ENCODE results near the gene PALM. TPM values are rescaled to one million over a fixed set of nuclear protein-coding genes. Genes with fewer than 3 reads are reported as not detected.

PALM gene
- total and polyA plus RNA-seq, 7 donors, result 4.9 to 17.9 (median 9.5) TPM

DNA sequence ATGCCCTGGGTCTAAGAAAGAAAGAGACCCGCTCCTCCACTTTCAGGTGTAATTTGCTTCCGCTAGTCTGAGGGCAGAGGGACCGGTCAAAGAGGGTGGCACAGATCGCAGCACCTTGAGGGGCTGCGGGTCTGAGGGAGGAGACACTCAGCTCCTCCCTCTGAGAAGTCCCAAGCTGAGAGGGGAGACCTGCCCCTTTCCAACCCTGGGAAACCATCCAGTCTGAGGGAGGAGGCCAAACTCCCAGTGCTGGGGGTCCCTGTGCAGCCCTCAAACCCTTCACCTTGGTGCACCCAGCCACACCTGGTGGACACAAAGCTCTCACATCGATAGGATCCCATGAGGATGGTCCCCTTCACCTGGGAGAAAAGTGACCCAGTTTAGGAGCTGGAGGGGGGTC is 55.1 kb downstream of the PALM start:
- no peaks in the 10 kb centered on the region for H3K4me1 ChIP-seq
- no peak for ATAC-seq
- no peaks in the 10 kb centered on the region for H3K36me3 ChIP-seq (ENCODE audit: insufficient read depth in 1 of 2, low read depth in 1 of 2)
- H3K9me3 ChIP-seq, result peaks cover 2% of the 10 kb centered on the region
- 90 to 95% (median 92%) methylated on average over 6 of the region's 6 CpGs for WGBS, 3 donors
- H3K4me3 ChIP-seq, result no peak overlapping the region
- peaks cover 0 to 4% (median 0%) of the 10 kb centered on the region in 3 donors for H3K27me3 ChIP-seq (ENCODE audit: insufficient read depth in 3 of 3, low read length in 2 of 3)
- no peak for DNase-seq
- H3K27ac ChIP-seq, result no peak overlapping the region
- no peak for TF ChIP-seq CTCF (IDR thresholded peaks at IDR 0.05)
- intact Hi-C loops (cut with DNase I), result no loop called here

GRCh38 chr19:764301-764700 is 55.6 kb downstream of the PALM start:
- WGBS, 3 donors, result 87 to 88% (median 88%) methylated on average over 12 of the region's 12 CpGs
- TF ChIP-seq CTCF (IDR thresholded peaks at IDR 0.05), result no peak
- peaks cover 0 to 4% (median 0%) of the 10 kb centered on the region in 3 donors for H3K27me3 ChIP-seq (ENCODE audit: insufficient read depth in 3 of 3, low read length in 2 of 3)
- no peak overlapping the region for H3K27ac ChIP-seq
- no peak for DNase-seq
- no peaks in the 10 kb centered on the region for H3K9me3 ChIP-seq
- H3K36me3 ChIP-seq (ENCODE audit: insufficient read depth in 1 of 2, low read depth in 1 of 2), result no peaks in the 10 kb centered on the region
- no peak overlapping the region for H3K4me3 ChIP-seq
- intact Hi-C loops (cut with DNase I), result no loop called here
- no peaks in the 10 kb centered on the region for H3K4me1 ChIP-seq
- no peak for ATAC-seq

GRCh38 chr19:765179-765738 is 56.5 kb downstream of the PALM start:
- no peaks in the 10 kb centered on the region for H3K36me3 ChIP-seq (ENCODE audit: insufficient read depth in 1 of 2, low read depth in 1 of 2)
- ATAC-seq, result no peak
- intact Hi-C loops (cut with DNase I), result loop anchor here in 1 of 2 donors (5.0 kb wide), 1 partner anchor 157 kb away; no protein-coding TSS in a partner anchor
- H3K27me3 ChIP-seq (ENCODE audit: insufficient read depth in 3 of 3, low read length in 2 of 3), result peaks cover 0 to 4% (median 0%) of the 10 kb centered on the region in 3 donors
- WGBS, 3 donors, result 71 to 76% (median 75%) methylated on average over 6 to 7 of the region's 7 CpGs
- H3K4me1 ChIP-seq, result no peaks in the 10 kb centered on the region
- TF ChIP-seq CTCF (IDR thresholded peaks at IDR 0.05), result no peak
- no peak for DNase-seq
- H3K9me3 ChIP-seq, result no peaks in the 10 kb centered on the region
- H3K27ac ChIP-seq, result no peak overlapping the region
- H3K4me3 ChIP-seq, result no peak overlapping the region

DNA sequence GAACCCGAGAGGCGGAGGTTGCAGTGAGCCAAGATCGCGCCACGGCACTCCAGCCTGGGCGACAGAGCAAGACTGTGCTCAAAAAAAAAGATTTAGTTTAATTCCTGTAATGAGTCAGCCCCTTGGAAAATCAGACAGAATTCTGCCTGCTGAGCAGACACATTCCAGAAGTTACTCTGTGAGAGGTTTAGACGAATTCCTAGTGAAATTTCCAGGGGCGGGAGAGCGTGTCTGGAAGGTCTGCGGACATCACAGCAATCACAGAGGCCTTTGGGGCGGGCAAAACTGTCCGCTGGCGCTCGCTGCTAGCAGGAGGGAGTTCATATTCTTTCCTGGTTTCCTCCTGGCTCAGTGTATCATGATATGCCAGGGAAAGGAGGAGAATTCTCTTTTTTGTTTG is 59.7 kb downstream of the PALM start:
- H3K36me3 ChIP-seq (ENCODE audit: insufficient read depth in 1 of 2, low read depth in 1 of 2), result no peaks in the 10 kb centered on the region
- H3K4me1 ChIP-seq, result no peaks in the 10 kb centered on the region
- TF ChIP-seq CTCF (IDR thresholded peaks at IDR 0.05), result no peak
- no peak overlapping the region for H3K4me3 ChIP-seq
- H3K27me3 ChIP-seq (ENCODE audit: insufficient read depth in 3 of 3, low read length in 2 of 3), result peaks cover 0 to 9% (median 0%) of the 10 kb centered on the region in 3 donors
- intact Hi-C loops (cut with DNase I), result loop anchor here in 1 of 2 donors (5.0 kb wide), 1 partner anchor 154 kb away; no protein-coding TSS in a partner anchor
- ATAC-seq (no peak), DNase-seq (no peak)
- WGBS, 3 donors, result 48 to 66% (median 64%) methylated on average over 14 of the region's 14 CpGs
- H3K9me3 ChIP-seq, result no peaks in the 10 kb centered on the region
- H3K27ac ChIP-seq, result no peak overlapping the region

DNA sequence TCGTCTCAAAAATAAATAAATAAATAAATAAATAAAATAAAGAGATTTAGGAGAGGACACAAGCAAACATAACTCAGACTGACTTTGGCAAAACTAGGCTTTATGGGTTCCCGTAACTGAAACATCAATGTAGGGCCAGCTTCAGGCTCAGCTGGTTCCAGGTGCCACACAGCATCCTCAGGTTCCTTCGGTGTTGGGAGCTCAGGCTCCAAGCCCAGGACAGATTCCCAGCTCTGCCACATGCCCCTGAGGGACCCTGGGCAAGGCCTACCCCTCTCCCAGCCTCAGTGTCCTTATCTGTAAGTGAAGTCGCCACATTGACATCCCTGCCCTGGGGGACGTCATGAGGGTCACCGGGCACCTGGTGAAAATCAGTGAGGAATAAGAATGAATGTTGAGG is 60.9 kb downstream of the PALM start:
- WGBS, 3 donors, result 77 to 87% (median 82%) methylated on average over 6 of the region's 6 CpGs
- no peak for DNase-seq
- Histone ChIP-seq H3K4me1 (no peaks in the 10 kb centered on the region), H3K27me3 (ENCODE audit: insufficient read depth in 3 of 3, low read length in 2 of 3) (peaks cover 0 to 5% (median 0%) of the 10 kb centered on the region in 3 donors), H3K4me3 (no peak overlapping the region), H3K36me3 (ENCODE audit: insufficient read depth in 1 of 2, low read depth in 1 of 2) (no peaks in the 10 kb centered on the region), H3K9me3 (no peaks in the 10 kb centered on the region), H3K27ac (no peak overlapping the region)
- no peak for ATAC-seq
- intact Hi-C loops (cut with DNase I), result loop anchor here (1.0 to 5.0 kb wide), 4 partner anchors 88 to 213 kb away; partner anchors contain the start of genes WDR18 (in 2 of the 2) and CFD (in 1 of the 2)
- no peak for TF ChIP-seq CTCF (IDR thresholded peaks at IDR 0.05)

Measured in psoas muscle (tissue), 8 donors.